HCT116 (cell line): ENCODE data around the gene ARPC1B. TPM values are rescaled to one million over a fixed set of nuclear protein-coding genes. Genes with fewer than 3 reads are reported as not detected.

ENCODE experiments used
- ATAC-seq: fragments of 200-7000 bp; cut with Tn5 transposase; 2 replicates; pipeline ENCODE4 v1.9.1; 2020; ENCODE audit warnings: mild to moderate bottlenecking, moderate library complexity
- BruUV-seq: library from RNA; stranded (reverse); fragments of 400-500 nt; replicated peaks from 2 replicates; lab custom pipeline; 2021; lab: Mats Ljungman, UMichigan
- CTCF ChIA-PET: fragments of 300-600 bp; sonication (Branson Sonifier 250); formaldehyde crosslinking; loops from one replicate; lab custom pipeline; 2021; ENCODE audit warnings: antibody characterized with exemption; lab: Charles Lee
- POLR2A ChIA-PET: fragments of 300-600, 350-600 bp; sonication (Branson Sonifier 250); formaldehyde crosslinking; loops from one replicate; lab custom pipeline; 2021; ENCODE audit warnings: antibody characterized with exemption; lab: Charles Lee
- RAD21 ChIA-PET, 2 experiments: fragments of 300-600 bp; sonication (Branson Sonifier 250); formaldehyde crosslinking; loops; one replicate each; lab custom pipeline; 2023; ENCODE audit warnings: low total read pairs in 2 of 2; ENCODE audit not compliant: uncharacterized antibody in 2 of 2, unreplicated experiment in 2 of 2, low non-redundant PET in 1 of 2; lab: Charles Lee
- DNase-seq: peaks from one replicate; pipeline ENCODE4 v3.0.0-alpha.2; 2010; ENCODE audit warnings: low read depth, low spot score
- H2AFZ ChIP-seq: fragments of 200-600 bp; shearing (Covaris generic), sonication (generic); 2 replicates; pipeline ENCODE4 v1.6.1; 2017; ENCODE audit warnings: low read depth, mixed run types, mixed read lengths, antibody characterized with exemption, low read length; ENCODE audit not compliant: poor library complexity, severe bottlenecking
- H3K27ac ChIP-seq: 2 replicates; pipeline ENCODE4 v1.5.1; 2012; ENCODE audit warnings: low read depth, low read length
- H3K27me3 ChIP-seq: fragments of 200-600 bp; sonication (generic); 2 replicates; pipeline ENCODE4 v1.6.1; 2016; ENCODE audit warnings: mixed run types, low read length, mixed read lengths; ENCODE audit not compliant: insufficient read depth
- H3K36me3 ChIP-seq, 2 experiments: fragments of 200-500 bp in 1 of 2; fragments of 200-600 bp in 1 of 2; sonication (Bioruptor generic) in 1 of 2; sonication (generic) in 1 of 2; 2 replicates each; pipeline versions ENCODE4 v1.5.1 to v1.6.1; 2014 to 2016; ENCODE audit warnings: low read length in 2 of 2, inconsistent platforms in 1 of 2, mixed read lengths in 1 of 2, mixed run types in 1 of 2; ENCODE audit not compliant: insufficient read depth in 2 of 2, control insufficient read depth in 1 of 2
- H3K4me1 ChIP-seq, 2 experiments: fragments of 200-600 bp in 1 of 2; sonication (generic) in 1 of 2; 2 replicates each; pipeline versions ENCODE4 v1.5.1 to v1.6.1; 2012 to 2017; ENCODE audit warnings: low read length in 2 of 2, inconsistent platforms in 1 of 2, mild to moderate bottlenecking in 1 of 2, mixed read lengths in 1 of 2, mixed run types in 1 of 2, moderate library complexity in 1 of 2; ENCODE audit not compliant: insufficient read depth in 2 of 2, control insufficient read depth in 1 of 2
- H3K4me2 ChIP-seq: fragments of 200-600 bp; sonication (generic); 2 replicates; pipeline ENCODE4 v1.6.1; 2017; ENCODE audit warnings: mixed run types, low read length, mixed read lengths
- H3K4me3 ChIP-seq, 2 experiments: fragments of 200-600 bp in 1 of 2; sonication (generic) in 1 of 2; replicated peaks in 1 of 2; 2 replicates each; pipeline ENCODE4 v1.5.1; 2011 to 2016; ENCODE audit warnings: low read length in 2 of 2, control low read depth in 1 of 2, low read depth in 1 of 2, mild to moderate bottlenecking in 1 of 2, mixed read lengths in 1 of 2, mixed run types in 1 of 2
- H3K79me2 ChIP-seq: fragments of 200-600 bp; sonication (generic); 2 replicates; pipeline ENCODE4 v1.6.1; 2017; ENCODE audit warnings: mild to moderate bottlenecking, mixed run types, low read length, moderate library complexity, mixed read lengths; ENCODE audit not compliant: insufficient read depth
- H3K9ac ChIP-seq: fragments of 200-600 bp; sonication (generic); 2 replicates; pipeline ENCODE4 v1.6.1; 2016; ENCODE audit warnings: low read length, mixed read lengths
- H3K9me2 ChIP-seq: fragments of 200-600 bp; sonication (generic), shearing (Covaris generic); 2 replicates; pipeline ENCODE4 v1.6.1; 2017; ENCODE audit warnings: mixed run types, mild to moderate bottlenecking, moderate library complexity; ENCODE audit not compliant: insufficient read depth
- H3K9me3 ChIP-seq, 2 experiments: fragments of 200-500 bp in 1 of 2; fragments of 200-600 bp in 1 of 2; sonication (Bioruptor generic) in 1 of 2; sonication (generic) in 1 of 2; 2 replicates each; pipeline ENCODE4 v1.6.1; 2014 to 2017; ENCODE audit warnings: low read length in 2 of 2, mixed read lengths in 2 of 2, inconsistent platforms in 1 of 2, low read depth in 1 of 2, mild to moderate bottlenecking in 1 of 2, mixed run types in 1 of 2, moderate library complexity in 1 of 2; ENCODE audit not compliant: control insufficient read depth in 1 of 2, insufficient read depth in 1 of 2
- H4K20me1 ChIP-seq: fragments of 200-600 bp; sonication (generic), shearing (Covaris generic); 2 replicates; pipeline ENCODE4 v1.6.1; 2017; ENCODE audit warnings: mixed run types, mild to moderate bottlenecking, moderate library complexity; ENCODE audit not compliant: insufficient read depth
- CTCF ChIP-seq, 3 experiments: fragments of 200-600 bp in 1 of 3; sonication (generic) in 1 of 3; IDR thresholded peaks in 2 of 3; conservative IDR thresholded peaks in 1 of 3; 2 replicates each; pipeline ENCODE4 v1.5.1; 2012 to 2017; ENCODE audit warnings: low read depth in 2 of 3, low read length in 2 of 3, antibody characterized with exemption in 1 of 3, borderline replicate concordance in 1 of 3, control low read depth in 1 of 3, mild to moderate bottlenecking in 1 of 3, mixed read lengths in 1 of 3, mixed run types in 1 of 3, moderate library complexity in 1 of 3; ENCODE audit not compliant: insufficient read depth in 1 of 3
- FOSL1 ChIP-seq: IDR thresholded peaks from 2 replicates; pipeline ENCODE4 v1.6.1; 2012; ENCODE audit warnings: low read depth
- JUND ChIP-seq: IDR thresholded peaks from 2 replicates; pipeline ENCODE4 v1.6.1; 2012
- POLR2AphosphoS5 ChIP-seq: IDR thresholded peaks from 2 replicates; pipeline ENCODE4 v1.6.1; 2011; ENCODE audit warnings: mild to moderate bottlenecking, low read depth, low read length, moderate library complexity
- SRF ChIP-seq: IDR thresholded peaks from 2 replicates; pipeline ENCODE4 v1.6.1; 2012; ENCODE audit warnings: low read depth
- intact Hi-C: fragments of 100-400 bp; cut with micrococcal nuclease; formaldehyde crosslinking; loops from 2 replicates; pipeline ENCODE4 v1.10.0; 2022
- total RNA-seq: library from RNA; stranded (reverse); gene quantifications from one replicate; pipeline ENCODE4 v1.2.1, GENCODE V29; 2021; ENCODE audit not compliant: unreplicated experiment
- TF ChIP-seq, protein P1 (sequence below): IDR thresholded peaks from 2 replicates; pipeline ENCODE4 v1.6.1; 2012; ENCODE audit warnings: low read depth
- TF ChIP-seq, protein P2 (sequence below): IDR thresholded peaks from 2 replicates; pipeline ENCODE4 v1.6.1; 2012

The ARPC1B gene
- total RNA-seq, 1 experiment from 2014 or later = 192 TPM

GRCh38 chr7:99385564-99385963 lies 11.0 kb downstream of the ARPC1B start:
- H3K4me3 ChIP-seq = no peak overlapping the region
- H3K4me1 ChIP-seq = peaks cover 1 to 3% of the 10 kb centered on the region in 2 experiments; a peak in 1 of 4 replicates
- intact Hi-C loops = no loop called here
- H3K27ac ChIP-seq = no peak overlapping the region
- peaks cover 33% of the 10 kb centered on the region for H3K79me2 ChIP-seq
- ChIA-PET RAD21 (no interaction called here), POLR2A (no interaction called here), CTCF (no interaction called here)
- no peaks in the 10 kb centered on the region for H3K9me3 ChIP-seq
- H3K4me2 ChIP-seq = no peak overlapping the region
- H4K20me1 ChIP-seq = no peaks in the 10 kb centered on the region; the same call in 1 of the 2 replicates
- H3K36me3 ChIP-seq = peaks cover 4 to 11% of the 10 kb centered on the region in 2 experiments; a peak in 3 of 4 replicates
- H3K9ac ChIP-seq = no peak overlapping the region
- H3K9me2 ChIP-seq = no peaks in the 10 kb centered on the region
- no peaks in the 10 kb centered on the region for H3K27me3 ChIP-seq
- no TSS peak for BruUV-seq
- TF ChIP-seq, protein P1, sequence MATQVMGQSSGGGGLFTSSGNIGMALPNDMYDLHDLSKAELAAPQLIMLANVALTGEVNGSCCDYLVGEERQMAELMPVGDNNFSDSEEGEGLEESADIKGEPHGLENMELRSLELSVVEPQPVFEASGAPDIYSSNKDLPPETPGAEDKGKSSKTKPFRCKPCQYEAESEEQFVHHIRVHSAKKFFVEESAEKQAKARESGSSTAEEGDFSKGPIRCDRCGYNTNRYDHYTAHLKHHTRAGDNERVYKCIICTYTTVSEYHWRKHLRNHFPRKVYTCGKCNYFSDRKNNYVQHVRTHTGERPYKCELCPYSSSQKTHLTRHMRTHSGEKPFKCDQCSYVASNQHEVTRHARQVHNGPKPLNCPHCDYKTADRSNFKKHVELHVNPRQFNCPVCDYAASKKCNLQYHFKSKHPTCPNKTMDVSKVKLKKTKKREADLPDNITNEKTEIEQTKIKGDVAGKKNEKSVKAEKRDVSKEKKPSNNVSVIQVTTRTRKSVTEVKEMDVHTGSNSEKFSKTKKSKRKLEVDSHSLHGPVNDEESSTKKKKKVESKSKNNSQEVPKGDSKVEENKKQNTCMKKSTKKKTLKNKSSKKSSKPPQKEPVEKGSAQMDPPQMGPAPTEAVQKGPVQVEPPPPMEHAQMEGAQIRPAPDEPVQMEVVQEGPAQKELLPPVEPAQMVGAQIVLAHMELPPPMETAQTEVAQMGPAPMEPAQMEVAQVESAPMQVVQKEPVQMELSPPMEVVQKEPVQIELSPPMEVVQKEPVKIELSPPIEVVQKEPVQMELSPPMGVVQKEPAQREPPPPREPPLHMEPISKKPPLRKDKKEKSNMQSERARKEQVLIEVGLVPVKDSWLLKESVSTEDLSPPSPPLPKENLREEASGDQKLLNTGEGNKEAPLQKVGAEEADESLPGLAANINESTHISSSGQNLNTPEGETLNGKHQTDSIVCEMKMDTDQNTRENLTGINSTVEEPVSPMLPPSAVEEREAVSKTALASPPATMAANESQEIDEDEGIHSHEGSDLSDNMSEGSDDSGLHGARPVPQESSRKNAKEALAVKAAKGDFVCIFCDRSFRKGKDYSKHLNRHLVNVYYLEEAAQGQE = no peak
- TF ChIP-seq, protein P2, sequence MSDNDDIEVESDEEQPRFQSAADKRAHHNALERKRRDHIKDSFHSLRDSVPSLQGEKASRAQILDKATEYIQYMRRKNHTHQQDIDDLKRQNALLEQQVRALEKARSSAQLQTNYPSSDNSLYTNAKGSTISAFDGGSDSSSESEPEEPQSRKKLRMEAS = no peak
- TF ChIP-seq CTCF (IDR thresholded peaks at IDR 0.05 in 2 of 3, conservative IDR thresholded peaks at IDR 0.05 in 1 of 3; ENCODE audit: borderline replicate concordance in 1 of 3, insufficient read depth in 1 of 3, low read depth in 2 of 3, low read length in 2 of 3) = no peak
- TF ChIP-seq SRF = no peak
- no peak for TF ChIP-seq JUND
- no peak for TF ChIP-seq FOSL1
- TF ChIP-seq POLR2AphosphoS5 = no peak
- no peak overlapping the region for H2AFZ ChIP-seq
- no peak for ATAC-seq
- no peak for DNase-seq
